Measurements from ENCODE around the gene PGLYRP2.

Gene PGLYRP2

DNA sequence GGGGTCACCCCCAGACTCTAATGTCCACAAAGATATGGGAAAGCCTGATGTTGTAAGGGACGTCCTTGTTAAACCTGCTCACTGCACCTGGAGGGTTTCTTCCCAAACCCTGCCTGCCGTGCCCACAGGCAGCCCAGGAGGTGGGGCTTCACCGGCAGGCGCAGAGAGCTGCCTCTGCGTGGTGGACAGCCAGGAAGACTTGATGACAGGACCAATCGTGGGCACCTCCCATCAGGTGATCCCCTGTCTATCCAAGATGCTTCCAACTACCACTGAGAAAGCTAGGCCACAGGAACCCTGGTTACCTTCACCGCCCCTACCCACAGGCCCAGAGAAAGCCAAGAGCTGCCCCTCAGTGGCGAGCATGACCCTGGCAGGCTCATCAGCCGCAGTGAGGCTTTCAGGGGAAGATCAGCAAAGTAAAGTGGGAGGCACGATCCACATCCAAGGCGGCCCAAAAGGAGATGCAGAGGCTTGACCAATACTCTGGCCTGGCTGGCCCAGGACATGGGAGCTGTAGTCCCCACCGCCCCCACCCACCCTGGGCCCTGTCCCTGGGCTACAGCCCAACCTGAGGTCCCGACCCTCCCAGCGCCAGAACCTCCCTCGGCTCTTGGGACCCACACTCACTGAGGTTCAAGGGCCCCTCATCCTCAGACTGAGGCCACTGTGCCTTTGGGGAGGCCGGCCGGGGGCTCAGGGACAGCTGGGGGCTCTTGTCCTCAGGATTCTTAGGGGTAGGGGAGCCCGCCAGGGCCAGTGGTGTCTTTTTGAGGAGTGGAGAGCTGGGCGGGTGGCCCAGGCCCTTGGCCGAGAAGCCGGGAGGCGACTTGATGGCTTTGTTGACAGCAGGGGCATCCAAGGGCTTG, 50.1 kb downstream of the PGLYRP2 start:
- Histone ChIP-seq H3K4me3 (ENCODE audit: low read depth in 1 of 2, low read length in 2 of 2) (no peak overlapping the region), H3K4me1 (ENCODE audit: insufficient read depth, low read length) (peaks cover 40% of the 10 kb centered on the region), H3K79me2 (ENCODE audit: insufficient read depth, low read length) (peaks cover 58% of the 10 kb centered on the region), H3K4me2 (ENCODE audit: insufficient read depth, low read length) (peak overlapping the region; percentile 93; the same call in 1 of the 2 replicates), H2AFZ (ENCODE audit: low read depth, low read length) (no peak overlapping the region), H3K27me3 (ENCODE audit: insufficient read depth, low read length, poor library complexity) (no peaks in the 10 kb centered on the region), H3K9me3 (ENCODE audit: insufficient read depth, low read length, severe bottlenecking) (no peaks in the 10 kb centered on the region), H3K9ac (ENCODE audit: low read depth, low read length) (no peak overlapping the region), H4K20me1 (ENCODE audit: insufficient read depth, low read length) (peaks cover 56% of the 10 kb centered on the region), H3K27ac (ENCODE audit: low read length) (no peak overlapping the region), H3K36me3 (ENCODE audit: insufficient read depth, low read length) (peaks cover 67% of the 10 kb centered on the region)
- TF ChIP-seq, protein P1, sequence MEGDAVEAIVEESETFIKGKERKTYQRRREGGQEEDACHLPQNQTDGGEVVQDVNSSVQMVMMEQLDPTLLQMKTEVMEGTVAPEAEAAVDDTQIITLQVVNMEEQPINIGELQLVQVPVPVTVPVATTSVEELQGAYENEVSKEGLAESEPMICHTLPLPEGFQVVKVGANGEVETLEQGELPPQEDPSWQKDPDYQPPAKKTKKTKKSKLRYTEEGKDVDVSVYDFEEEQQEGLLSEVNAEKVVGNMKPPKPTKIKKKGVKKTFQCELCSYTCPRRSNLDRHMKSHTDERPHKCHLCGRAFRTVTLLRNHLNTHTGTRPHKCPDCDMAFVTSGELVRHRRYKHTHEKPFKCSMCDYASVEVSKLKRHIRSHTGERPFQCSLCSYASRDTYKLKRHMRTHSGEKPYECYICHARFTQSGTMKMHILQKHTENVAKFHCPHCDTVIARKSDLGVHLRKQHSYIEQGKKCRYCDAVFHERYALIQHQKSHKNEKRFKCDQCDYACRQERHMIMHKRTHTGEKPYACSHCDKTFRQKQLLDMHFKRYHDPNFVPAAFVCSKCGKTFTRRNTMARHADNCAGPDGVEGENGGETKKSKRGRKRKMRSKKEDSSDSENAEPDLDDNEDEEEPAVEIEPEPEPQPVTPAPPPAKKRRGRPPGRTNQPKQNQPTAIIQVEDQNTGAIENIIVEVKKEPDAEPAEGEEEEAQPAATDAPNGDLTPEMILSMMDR (IDR thresholded peaks at IDR 0.05; ENCODE audit: borderline replicate concordance, extremely low read depth, low read length, poor library complexity, severe bottlenecking) = no peak
- TF ChIP-seq EZH2 (IDR thresholded peaks at IDR 0.05; ENCODE audit: borderline replicate concordance, low read depth, low read length, severe bottlenecking) = no peak
- ATAC-seq (ENCODE audit: insufficient read depth, low read depth) = no peak
- no peak for DNase-seq

DNA sequence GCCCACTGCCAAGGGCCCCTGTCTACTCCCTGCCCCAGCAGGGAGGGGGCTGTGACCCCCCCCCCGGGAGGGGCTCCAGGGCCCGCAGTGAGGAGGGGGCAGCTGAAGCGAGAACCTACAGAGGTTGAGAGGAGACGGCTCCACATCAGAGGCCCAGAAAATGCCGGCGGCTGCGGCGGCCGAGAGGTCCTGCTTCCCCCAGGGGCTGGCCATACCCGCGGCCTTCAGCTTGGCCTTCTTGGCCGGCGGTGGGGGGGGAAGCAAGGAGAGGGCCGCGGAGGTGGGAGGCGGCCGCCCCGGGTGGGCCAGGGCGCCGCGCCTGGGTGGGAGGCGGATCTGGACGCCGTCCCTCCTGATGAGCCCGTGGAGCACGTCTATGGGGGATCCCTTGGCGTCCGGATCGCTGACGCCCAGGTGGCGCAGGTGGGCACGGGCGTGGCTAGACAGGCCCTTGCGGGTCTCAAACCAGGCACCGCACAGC, 51.3 kb downstream of the PGLYRP2 start:
- no peak overlapping the region for H3K27ac ChIP-seq (ENCODE audit: low read length)
- no peak for DNase-seq
- H3K4me1 ChIP-seq (ENCODE audit: insufficient read depth, low read length) = peaks cover 32% of the 10 kb centered on the region
- H3K4me2 ChIP-seq (ENCODE audit: insufficient read depth, low read length) = no peak overlapping the region
- peaks cover 79% of the 10 kb centered on the region for H3K36me3 ChIP-seq (ENCODE audit: insufficient read depth, low read length)
- no peak overlapping the region for H3K9ac ChIP-seq (ENCODE audit: low read depth, low read length)
- H3K27me3 ChIP-seq (ENCODE audit: insufficient read depth, low read length, poor library complexity) = no peaks in the 10 kb centered on the region
- no peak for TF ChIP-seq EZH2 (IDR thresholded peaks at IDR 0.05; ENCODE audit: borderline replicate concordance, low read depth, low read length, severe bottlenecking)
- TF ChIP-seq, protein P1 (IDR thresholded peaks at IDR 0.05; ENCODE audit: borderline replicate concordance, extremely low read depth, low read length, poor library complexity, severe bottlenecking) = no peak
- H3K4me3 ChIP-seq (ENCODE audit: low read depth in 1 of 2, low read length in 2 of 2) = no peak overlapping the region
- peaks cover 56% of the 10 kb centered on the region for H4K20me1 ChIP-seq (ENCODE audit: insufficient read depth, low read length)
- H3K79me2 ChIP-seq (ENCODE audit: insufficient read depth, low read length) = peaks cover 58% of the 10 kb centered on the region
- no peaks in the 10 kb centered on the region for H3K9me3 ChIP-seq (ENCODE audit: insufficient read depth, low read length, severe bottlenecking)
- no peak for ATAC-seq (ENCODE audit: insufficient read depth, low read depth)
- H2AFZ ChIP-seq (ENCODE audit: low read depth, low read length) = no peak overlapping the region

DNA sequence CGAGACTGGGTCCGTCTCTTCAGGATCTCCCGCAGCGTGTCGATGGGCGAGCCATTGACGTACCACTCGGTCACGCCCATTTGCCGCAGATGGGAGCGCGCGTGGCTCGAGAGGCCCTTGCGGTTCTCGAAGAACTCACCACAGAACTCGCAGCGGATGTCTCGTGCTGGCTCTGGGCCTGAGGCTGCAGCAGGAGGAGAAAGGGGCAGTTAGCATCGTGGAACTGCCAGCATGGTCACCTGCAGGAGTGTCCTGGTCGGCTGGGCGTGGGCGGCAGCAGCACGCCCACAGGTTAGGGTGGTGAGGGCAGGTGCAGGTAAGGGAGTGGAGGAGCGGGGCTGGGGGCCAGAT, 52.0 kb downstream of the PGLYRP2 start:
- no peak overlapping the region for H3K27ac ChIP-seq (ENCODE audit: low read length)
- no peak overlapping the region for H3K4me2 ChIP-seq (ENCODE audit: insufficient read depth, low read length)
- H3K79me2 ChIP-seq (ENCODE audit: insufficient read depth, low read length) = peaks cover 53% of the 10 kb centered on the region
- no peak for TF ChIP-seq EZH2 (IDR thresholded peaks at IDR 0.05; ENCODE audit: borderline replicate concordance, low read depth, low read length, severe bottlenecking)
- TF ChIP-seq, protein P1 (IDR thresholded peaks at IDR 0.05; ENCODE audit: borderline replicate concordance, extremely low read depth, low read length, poor library complexity, severe bottlenecking) = no peak
- H3K4me3 ChIP-seq (ENCODE audit: low read depth in 1 of 2, low read length in 2 of 2) = no peak overlapping the region
- peaks cover 28% of the 10 kb centered on the region for H3K4me1 ChIP-seq (ENCODE audit: insufficient read depth, low read length)
- H4K20me1 ChIP-seq (ENCODE audit: insufficient read depth, low read length) = peaks cover 56% of the 10 kb centered on the region
- H3K36me3 ChIP-seq (ENCODE audit: insufficient read depth, low read length) = peaks cover 86% of the 10 kb centered on the region
- DNase-seq (no peak), ATAC-seq (ENCODE audit: insufficient read depth, low read depth) (no peak)
- no peak overlapping the region for H2AFZ ChIP-seq (ENCODE audit: low read depth, low read length)
- H3K9me3 ChIP-seq (ENCODE audit: insufficient read depth, low read length, severe bottlenecking) = no peaks in the 10 kb centered on the region
- H3K9ac ChIP-seq (ENCODE audit: low read depth, low read length) = no peak overlapping the region
- H3K27me3 ChIP-seq (ENCODE audit: insufficient read depth, low read length, poor library complexity) = no peaks in the 10 kb centered on the region
